CD8-positive, alpha-beta memory T cell (primary cell): ENCODE data around the gene FMNL2. TPM values are rescaled to one million over a fixed set of nuclear protein-coding genes. Genes with fewer than 3 reads are reported as not detected.

Source experiments
- CTCF ChIA-PET: fragments of 350-600 bp; sonication (Branson Sonifier 250); formaldehyde crosslinking; loops from one replicate; lab custom pipeline; 2021; ENCODE audit warnings: antibody characterized with exemption; lab: Charles Lee
- POLR2A ChIA-PET: fragments of 350-600 bp; sonication (Branson Sonifier 250); formaldehyde crosslinking; loops from one replicate; lab custom pipeline; 2021; ENCODE audit warnings: antibody characterized with exemption; lab: Charles Lee
- DNase-seq, 5 donors: peaks; one replicate each; pipeline versions ENCODE4 v3.0.0 to v3.0.0-alpha.2; 2020 to 2022; ENCODE audit warnings: mixed read lengths in 1 of 5
- H3K27ac ChIP-seq: one replicate; pipeline ENCODE4 v1.7.0; 2013; ENCODE audit warnings: low read depth, mild to moderate bottlenecking, low read length, moderate library complexity
- H3K27me3 ChIP-seq: 2 replicates; pipeline ENCODE4 v1.7.0; 2013; ENCODE audit warnings: low read length, mild to moderate bottlenecking; ENCODE audit not compliant: insufficient read depth, poor library complexity, severe bottlenecking
- H3K36me3 ChIP-seq: 2 replicates; pipeline ENCODE4 v1.7.0; 2013; ENCODE audit warnings: mild to moderate bottlenecking, low read length, moderate library complexity; ENCODE audit not compliant: insufficient read depth
- H3K4me1 ChIP-seq: 2 replicates; pipeline ENCODE4 v1.7.0; 2013; ENCODE audit warnings: mild to moderate bottlenecking, low read length, moderate library complexity; ENCODE audit not compliant: insufficient read depth
- H3K4me3 ChIP-seq: 2 replicates; pipeline ENCODE4 v1.7.0; 2013; ENCODE audit warnings: mild to moderate bottlenecking, low read length
- H3K9me3 ChIP-seq: 2 replicates; pipeline ENCODE4 v1.7.0; 2013; ENCODE audit warnings: mild to moderate bottlenecking, low read length
- H3K27ac Mint-ChIP-seq, 8 donors: one replicate each; pipeline ENCODE4 v1.8.0; 2020 to 2021; ENCODE audit warnings: mixed read lengths in 8 of 8, mild to moderate bottlenecking in 6 of 8, inconsistent platforms in 3 of 8, moderate library complexity in 3 of 8
- H3K27me3 Mint-ChIP-seq, 2 donors: one replicate each; pipeline ENCODE4 v1.8.0; 2020 to 2021; ENCODE audit warnings: mixed read lengths in 2 of 2, mild to moderate bottlenecking in 1 of 2, moderate library complexity in 1 of 2
- H3K36me3 Mint-ChIP-seq, 3 donors: one replicate each; pipeline ENCODE4 v1.8.0; 2020 to 2021; ENCODE audit warnings: mixed read lengths in 3 of 3, inconsistent platforms in 1 of 3, mild to moderate bottlenecking in 1 of 3
- H3K4me1 Mint-ChIP-seq, 3 donors: one replicate each; pipeline ENCODE4 v1.8.0; 2020 to 2021; ENCODE audit warnings: mixed read lengths in 3 of 3, inconsistent platforms in 1 of 3, mild to moderate bottlenecking in 1 of 3
- H3K4me3 Mint-ChIP-seq, 7 donors: one replicate each; pipeline ENCODE4 v1.8.0; 2020 to 2021; ENCODE audit warnings: mixed read lengths in 7 of 7, mild to moderate bottlenecking in 6 of 7, moderate library complexity in 4 of 7, inconsistent platforms in 2 of 7
- H3K9me3 Mint-ChIP-seq, 5 donors: one replicate each; pipeline ENCODE4 v1.8.0; 2020 to 2022; ENCODE audit warnings: mixed read lengths in 5 of 5, mild to moderate bottlenecking in 3 of 5, moderate library complexity in 2 of 5, inconsistent platforms in 1 of 5
- polyA plus RNA-seq: library from polyadenylated mRNA; unstranded; fragments of 300-500 nt; fragmentation: Illumina TruSeq; gene quantifications from one replicate; pipeline ENCODE4 v1.2.3, GENCODE V29; 2021
- total RNA-seq, 2 experiments: library from RNA; stranded (reverse); gene quantifications; one replicate each; pipeline ENCODE4 v1.2.3, GENCODE V29; 2021

FMNL2 gene
- total and polyA plus RNA-seq, 3 experiments from 2014 or later: 0.05 to 0.59 (median 0.58) TPM

- Histone ChIP-seq H3K36me3 (no peaks in the 10 kb centered on the region), H3K27ac (no peak overlapping the region), H3K4me1 (no peaks in the 10 kb centered on the region), H3K27me3 (no peaks in the 10 kb centered on the region), H3K9me3 (no peaks in the 10 kb centered on the region), H3K4me3 (no peak overlapping the region)
- ChIA-PET POLR2A (no interaction called here), CTCF (no interaction called here)
- no peak overlapping the region for H3K4me3 Mint-ChIP-seq
- DNase-seq: no peak
- H3K36me3 Mint-ChIP-seq: no peaks in the 10 kb centered on the region
- no peaks in the 10 kb centered on the region for H3K4me1 Mint-ChIP-seq
- peaks cover 2 to 7% of the 10 kb centered on the region in 2 donors for H3K27me3 Mint-ChIP-seq
- H3K9me3 Mint-ChIP-seq: no peaks in the 10 kb centered on the region
- no peak overlapping the region for H3K27ac Mint-ChIP-seq
Observed at GRCh38 chr2:152560166-152560565, 225.2 kb downstream of the FMNL2 start.

GRCh38 chr2:152560873-152561595 is 226.1 kb downstream of the FMNL2 start:
- H3K27ac ChIP-seq: no peak overlapping the region
- no peaks in the 10 kb centered on the region for H3K4me1 Mint-ChIP-seq
- no peak overlapping the region for H3K4me3 ChIP-seq
- no peaks in the 10 kb centered on the region for H3K9me3 ChIP-seq
- H3K9me3 Mint-ChIP-seq: no peaks in the 10 kb centered on the region
- no peak for DNase-seq
- H3K36me3 ChIP-seq: no peaks in the 10 kb centered on the region
- no peaks in the 10 kb centered on the region for H3K27me3 ChIP-seq
- no peak overlapping the region for H3K4me3 Mint-ChIP-seq
- ChIA-PET POLR2A (no interaction called here), CTCF (no interaction called here)
- no peak overlapping the region for H3K27ac Mint-ChIP-seq
- no peaks in the 10 kb centered on the region for H3K4me1 ChIP-seq
- H3K27me3 Mint-ChIP-seq: peaks cover 0 to 11% of the 10 kb centered on the region in 2 donors
- H3K36me3 Mint-ChIP-seq: no peaks in the 10 kb centered on the region

- H3K4me3 Mint-ChIP-seq: no peak overlapping the region
- no peaks in the 10 kb centered on the region for H3K4me1 Mint-ChIP-seq
- Histone ChIP-seq H3K4me1 (no peaks in the 10 kb centered on the region), H3K27me3 (no peaks in the 10 kb centered on the region), H3K27ac (no peak overlapping the region), H3K9me3 (no peaks in the 10 kb centered on the region), H3K4me3 (no peak overlapping the region), H3K36me3 (no peaks in the 10 kb centered on the region)
- no peaks in the 10 kb centered on the region for H3K36me3 Mint-ChIP-seq
- POLR2A ChIA-PET: no interaction called here
- CTCF ChIA-PET: no interaction called here
- peaks cover 2 to 18% of the 10 kb centered on the region in 2 donors for H3K27me3 Mint-ChIP-seq
- no peak for DNase-seq
- H3K9me3 Mint-ChIP-seq: no peaks in the 10 kb centered on the region
- no peak overlapping the region for H3K27ac Mint-ChIP-seq
Observed at GRCh38 chr2:152562198-152562884, 227.4 kb downstream of the FMNL2 start.

- no peak for DNase-seq
- peaks cover 2 to 25% of the 10 kb centered on the region in 2 donors for H3K27me3 Mint-ChIP-seq
- H3K36me3 Mint-ChIP-seq: no peaks in the 10 kb centered on the region
Observed at GRCh38 chr2:152563764-152564163, 228.8 kb downstream of the FMNL2 start.

GRCh38 chr2:152564754-152565551 is 230.0 kb downstream of the FMNL2 start:
- H3K27me3 Mint-ChIP-seq: peaks cover 2 to 29% of the 10 kb centered on the region in 2 donors
- Histone ChIP-seq H3K9me3 (no peaks in the 10 kb centered on the region), H3K36me3 (no peaks in the 10 kb centered on the region), H3K4me3 (no peak overlapping the region), H3K27ac (no peak overlapping the region), H3K4me1 (no peaks in the 10 kb centered on the region), H3K27me3 (no peaks in the 10 kb centered on the region)
- DNase-seq: no peak
- H3K4me3 Mint-ChIP-seq: peak overlapping the region in 1 of 7 donors; percentile 10
- ChIA-PET CTCF (no interaction called here), POLR2A (no interaction called here)
- H3K4me1 Mint-ChIP-seq: no peaks in the 10 kb centered on the region
- no peak overlapping the region for H3K27ac Mint-ChIP-seq
- no peaks in the 10 kb centered on the region for H3K9me3 Mint-ChIP-seq
- no peaks in the 10 kb centered on the region for H3K36me3 Mint-ChIP-seq

More at GRCh38 chr2:152563764-152564163, 228.8 kb downstream of the FMNL2 start:
- no peak overlapping the region for H3K27ac Mint-ChIP-seq
- Histone ChIP-seq H3K4me3 (no peak overlapping the region), H3K27me3 (no peaks in the 10 kb centered on the region), H3K36me3 (no peaks in the 10 kb centered on the region), H3K27ac (no peak overlapping the region), H3K4me1 (no peaks in the 10 kb centered on the region), H3K9me3 (no peaks in the 10 kb centered on the region)
- no peaks in the 10 kb centered on the region for H3K9me3 Mint-ChIP-seq
- ChIA-PET POLR2A (no interaction called here), CTCF (no interaction called here)
- no peak overlapping the region for H3K4me3 Mint-ChIP-seq
- no peaks in the 10 kb centered on the region for H3K4me1 Mint-ChIP-seq

- Mint-ChIP-seq H3K4me1 (no peaks in the 10 kb centered on the region), H3K9me3 (no peaks in the 10 kb centered on the region), H3K27me3 (peaks cover 2 to 31% of the 10 kb centered on the region in 2 donors), H3K27ac (no peak overlapping the region), H3K36me3 (no peaks in the 10 kb centered on the region), H3K4me3 (no peak overlapping the region)
- CTCF ChIA-PET: no interaction called here
- H3K27ac ChIP-seq: no peak overlapping the region
- no peak for DNase-seq
- POLR2A ChIA-PET: no interaction called here
- H3K4me3 ChIP-seq: no peak overlapping the region
- no peaks in the 10 kb centered on the region for H3K36me3 ChIP-seq
- H3K9me3 ChIP-seq: no peaks in the 10 kb centered on the region
- H3K4me1 ChIP-seq: no peaks in the 10 kb centered on the region
- H3K27me3 ChIP-seq: peaks cover 5% of the 10 kb centered on the region
Observed at GRCh38 chr2:152565884-152566727, 231.1 kb downstream of the FMNL2 start.

- H3K36me3 Mint-ChIP-seq: no peaks in the 10 kb centered on the region
- Histone ChIP-seq H3K4me1 (no peaks in the 10 kb centered on the region), H3K4me3 (no peak overlapping the region), H3K27ac (no peak overlapping the region), H3K36me3 (no peaks in the 10 kb centered on the region), H3K27me3 (peaks cover 5% of the 10 kb centered on the region), H3K9me3 (no peaks in the 10 kb centered on the region)
- no peaks in the 10 kb centered on the region for H3K4me1 Mint-ChIP-seq
- H3K9me3 Mint-ChIP-seq: no peaks in the 10 kb centered on the region
- H3K4me3 Mint-ChIP-seq: no peak overlapping the region
- POLR2A ChIA-PET: no interaction called here
- H3K27ac Mint-ChIP-seq: no peak overlapping the region
- no peak for DNase-seq
- peaks cover 2 to 31% of the 10 kb centered on the region in 2 donors for H3K27me3 Mint-ChIP-seq
- CTCF ChIA-PET: no interaction called here
Observed at GRCh38 chr2:152566728-152567069, 231.7 kb downstream of the FMNL2 start.
